ENCODE measurements around the gene HSD11B2. TPM values are rescaled to one million over a fixed set of nuclear protein-coding genes. Genes with fewer than 3 reads are reported as not detected.

Gene HSD11B2
- total RNA-seq, 1 experiment from 2014 or later, result 0.77 TPM

- no peak overlapping the region for H3K4me3 ChIP-seq (ENCODE audit: low read depth in 2 of 2, low read length in 2 of 2)
- intact Hi-C loops (cut with micrococcal nuclease; ENCODE audit: unreplicated experiment), result no loop called here
- no peaks in the 10 kb centered on the region for H3K4me1 ChIP-seq (ENCODE audit: control insufficient read depth, insufficient read depth, low read length)
- ATAC-seq (no peak), DNase-seq (ENCODE audit: low read depth, low spot score) (no peak)
- in situ Hi-C loops (cut with HindIII; ENCODE audit: low pct_unique_long_range_greater_than_20kb, low sequenced_read_pairs), result no loop called here
- ChIA-PET CTCF (no interaction called here), POLR2A (interaction anchor here (0.5 kb wide), 1 partner anchor 61 kb away, joined by 3 read pairs; the partner anchor contains the start of gene ATP6V0D1)
- H3K9me3 ChIP-seq (ENCODE audit: control insufficient read depth, insufficient read depth, low read depth, low read length), result no peaks in the 10 kb centered on the region
- no peak overlapping the region for H3K27ac ChIP-seq (ENCODE audit: low read length)
- TF ChIP-seq REST (IDR thresholded peaks at IDR 0.05; ENCODE audit: insufficient read depth in 1 of 2, low read depth in 2 of 2, low read length in 1 of 2), result no peak
- TF ChIP-seq SIN3A (IDR thresholded peaks at IDR 0.05; ENCODE audit: borderline replicate concordance, insufficient read depth, low read depth, low read length), result no peak
- no peak for TF ChIP-seq POLR2AphosphoS5 (IDR thresholded peaks at IDR 0.05; ENCODE audit: low read depth, low read length)
- no peak for TF ChIP-seq TCF7L2 (IDR thresholded peaks at IDR 0.05; ENCODE audit: low read depth, low read length)
- no peak for TF ChIP-seq CTCF (IDR thresholded peaks at IDR 0.05)
- no TSS peak for BruUV-seq (replicated peaks)
- H3K27me3 ChIP-seq (ENCODE audit: control insufficient read depth, insufficient read depth, low read length), result no peaks in the 10 kb centered on the region
- no peaks in the 10 kb centered on the region for H3K36me3 ChIP-seq (ENCODE audit: control insufficient read depth, insufficient read depth, low read length)
Observed at GRCh38 chr16:67419502-67419901, 11.4 kb upstream of the HSD11B2 start.

GRCh38 chr16:67419931-67420330 lies 11.0 kb upstream of the HSD11B2 start:
- H3K27me3 ChIP-seq (ENCODE audit: control insufficient read depth, insufficient read depth, low read length), result no peaks in the 10 kb centered on the region
- H3K4me1 ChIP-seq (ENCODE audit: control insufficient read depth, insufficient read depth, low read length), result no peaks in the 10 kb centered on the region
- no peaks in the 10 kb centered on the region for H3K36me3 ChIP-seq (ENCODE audit: control insufficient read depth, insufficient read depth, low read length)
- BruUV-seq (replicated peaks), result no TSS peak
- ChIA-PET POLR2A (interaction anchor here (0.5 kb wide), 1 partner anchor 61 kb away, joined by 3 read pairs; the partner anchor contains the start of gene ATP6V0D1), CTCF (no interaction called here)
- in situ Hi-C loops (cut with HindIII; ENCODE audit: low pct_unique_long_range_greater_than_20kb, low sequenced_read_pairs), result no loop called here
- no peak for DNase-seq (ENCODE audit: low read depth, low spot score)
- no peak overlapping the region for H3K4me3 ChIP-seq (ENCODE audit: low read depth in 2 of 2, low read length in 2 of 2)
- intact Hi-C loops (cut with micrococcal nuclease; ENCODE audit: unreplicated experiment), result no loop called here
- ATAC-seq, result no peak
- TF ChIP-seq SIN3A (IDR thresholded peaks at IDR 0.05; ENCODE audit: borderline replicate concordance, insufficient read depth, low read depth, low read length) (no peak), POLR2AphosphoS5 (IDR thresholded peaks at IDR 0.05; ENCODE audit: low read depth, low read length) (no peak), CTCF (IDR thresholded peaks at IDR 0.05) (no peak), TCF7L2 (IDR thresholded peaks at IDR 0.05; ENCODE audit: low read depth, low read length) (no peak), REST (IDR thresholded peaks at IDR 0.05; ENCODE audit: insufficient read depth in 1 of 2, low read depth in 2 of 2, low read length in 1 of 2) (no peak)
- no peak overlapping the region for H3K27ac ChIP-seq (ENCODE audit: low read length)
- no peaks in the 10 kb centered on the region for H3K9me3 ChIP-seq (ENCODE audit: control insufficient read depth, insufficient read depth, low read depth, low read length)
